ENCODE measurements around the gene ETF1.
"Not testable (repeated sequence)": the region's sequence is repeated elsewhere in the genome, so short reads cannot be mapped to it uniquely, and the experiment has no call there.

The ETF1 gene

DNA sequence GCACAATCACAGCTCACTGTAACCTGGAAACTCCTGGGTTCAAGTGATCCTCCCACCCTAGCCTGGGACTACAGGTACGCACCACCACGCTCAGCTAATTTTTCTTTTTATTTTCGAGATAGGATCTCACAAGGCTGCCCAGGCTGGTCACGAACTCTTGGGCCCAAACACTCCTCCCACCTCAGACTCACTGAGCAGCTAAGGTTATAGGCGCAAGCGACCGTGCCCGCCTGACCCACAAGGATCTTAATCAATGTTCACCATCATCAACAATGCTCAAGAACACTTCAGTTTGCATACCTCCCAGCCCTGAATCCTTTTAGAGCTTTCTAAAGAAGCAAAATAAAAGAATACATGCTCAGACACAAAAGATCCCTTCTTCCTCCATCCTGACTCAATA lies 13.2 kb downstream of the ETF1 start:
- in situ Hi-C loops (cut with HindIII; ENCODE audit: low sequenced_read_pairs): loop anchor here (5.0 kb wide), 2 partner anchors 58 to 108 kb away; no protein-coding TSS in a partner anchor

DNA sequence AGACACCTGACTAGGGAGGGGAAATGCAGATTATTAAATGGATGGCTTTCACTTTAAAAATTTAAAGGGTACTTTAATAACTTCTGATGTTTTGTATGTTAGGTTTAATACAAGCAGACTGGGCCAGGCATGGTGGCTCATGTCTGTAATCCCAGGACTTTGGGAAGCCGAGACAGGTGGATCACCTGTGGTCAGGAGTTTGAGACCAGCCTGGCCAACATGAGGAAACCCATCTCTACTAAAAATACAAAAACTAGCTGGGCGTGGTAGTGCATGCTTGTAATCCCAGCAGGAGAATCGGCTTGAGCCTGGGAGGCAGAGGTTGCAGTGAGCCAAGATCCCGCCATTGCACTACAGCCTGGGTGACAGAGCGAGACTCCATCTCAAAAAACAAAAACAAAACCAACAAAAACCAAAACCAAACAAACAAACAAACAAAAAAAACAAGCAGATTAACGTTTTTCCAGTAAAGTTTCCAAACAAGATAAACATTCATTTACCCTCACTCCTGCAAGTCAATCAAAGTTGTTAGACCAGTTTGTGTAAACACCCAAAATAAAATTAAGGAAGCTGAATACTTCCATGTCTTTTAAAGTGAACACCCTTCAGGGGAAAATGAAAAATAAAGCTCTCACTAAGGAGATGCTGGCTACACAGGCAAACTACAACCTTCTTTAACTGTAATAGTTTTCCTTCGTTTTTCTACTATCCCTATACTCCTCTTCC lies 14.1 kb downstream of the ETF1 start:
- in situ Hi-C loops (cut with HindIII; ENCODE audit: low sequenced_read_pairs): loop anchor here (5.0 kb wide), 2 partner anchors 57 to 107 kb away; no protein-coding TSS in a partner anchor

DNA sequence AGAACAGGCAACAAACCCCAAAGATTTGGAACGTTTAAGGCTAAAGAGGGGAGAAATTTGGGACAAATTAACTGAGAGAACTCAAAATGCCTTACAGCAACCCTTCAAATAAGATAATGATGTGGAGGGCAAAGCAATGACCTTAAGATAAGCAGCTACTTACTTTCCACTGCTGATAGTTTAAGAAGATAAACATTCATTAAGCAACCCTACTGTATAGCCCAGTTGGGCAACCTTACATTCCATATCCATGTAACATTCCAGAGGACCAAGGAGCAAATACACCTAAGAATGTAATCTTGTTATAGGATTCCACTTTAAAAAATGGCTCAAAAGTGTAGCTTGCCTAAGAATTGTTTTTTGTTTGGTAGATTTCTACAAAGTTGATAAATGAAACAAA lies 14.8 kb downstream of the ETF1 start:
- in situ Hi-C loops (cut with HindIII; ENCODE audit: low sequenced_read_pairs): loop anchor here (5.0 kb wide), 2 partner anchors 56 to 106 kb away; no protein-coding TSS in a partner anchor

DNA sequence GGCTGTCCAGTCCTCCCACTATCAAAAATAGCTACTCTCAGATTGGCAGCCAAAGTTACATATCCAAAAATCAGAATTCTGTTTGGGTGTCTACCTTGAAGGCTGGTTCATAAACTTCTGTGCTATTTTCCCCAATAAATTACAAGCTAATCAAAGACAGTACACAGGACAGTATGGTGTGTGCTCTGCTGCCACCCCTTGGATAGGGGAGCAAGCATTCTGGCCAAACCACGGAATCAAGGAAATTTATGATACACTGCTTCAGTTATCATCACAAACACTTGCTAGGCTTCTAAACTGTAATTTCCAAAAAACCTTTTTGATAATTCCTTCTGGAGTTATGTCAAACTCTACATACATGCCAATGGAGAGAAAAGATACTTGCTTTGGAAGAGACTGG lies 15.9 kb downstream of the ETF1 start:
- in situ Hi-C loops (cut with HindIII; ENCODE audit: low sequenced_read_pairs): loop anchor here (5.0 kb wide), 2 partner anchors 55 to 105 kb away; no protein-coding TSS in a partner anchor

DNA sequence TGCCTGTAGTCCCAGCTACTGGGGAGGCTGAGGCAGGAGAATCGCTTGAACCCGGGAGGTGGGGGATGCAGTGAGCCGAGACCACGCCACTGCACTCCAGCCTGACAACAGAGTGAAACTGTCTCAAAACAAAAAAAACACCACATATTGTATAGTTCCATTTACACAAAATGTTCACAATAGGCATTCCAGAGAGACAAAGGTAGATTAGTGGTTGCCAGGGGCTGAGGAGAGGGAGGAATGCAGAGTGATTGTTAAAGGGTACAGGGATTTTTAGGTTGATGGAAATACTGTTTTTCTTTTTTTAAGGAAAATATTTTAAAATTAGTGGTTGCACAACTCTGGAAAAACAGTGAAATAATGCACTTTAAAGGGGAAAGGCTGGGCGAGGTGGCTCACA lies 19.6 kb downstream of the ETF1 start:
- in situ Hi-C loops (cut with HindIII; ENCODE audit: low sequenced_read_pairs): no loop called here

DNA sequence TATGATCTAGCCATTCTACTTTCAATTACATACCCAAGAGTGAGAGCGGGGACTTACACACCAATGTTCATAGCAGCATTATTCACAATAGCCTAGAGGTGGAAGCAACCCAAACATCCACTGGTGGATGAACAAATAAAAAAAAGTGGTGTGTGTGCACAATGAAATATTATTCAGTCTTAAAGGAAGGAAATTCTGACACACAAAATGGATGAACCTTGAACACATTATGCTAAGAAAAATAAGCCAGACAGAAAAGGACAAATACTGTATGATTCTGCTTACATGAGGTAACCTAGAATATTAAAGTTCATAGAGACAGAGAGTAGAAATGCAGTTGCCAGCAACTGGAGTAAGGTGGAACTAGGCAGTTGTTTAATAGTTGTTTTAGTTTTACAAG lies 22.1 kb downstream of the ETF1 start:
- in situ Hi-C loops (cut with HindIII; ENCODE audit: low sequenced_read_pairs): no loop called here

DNA sequence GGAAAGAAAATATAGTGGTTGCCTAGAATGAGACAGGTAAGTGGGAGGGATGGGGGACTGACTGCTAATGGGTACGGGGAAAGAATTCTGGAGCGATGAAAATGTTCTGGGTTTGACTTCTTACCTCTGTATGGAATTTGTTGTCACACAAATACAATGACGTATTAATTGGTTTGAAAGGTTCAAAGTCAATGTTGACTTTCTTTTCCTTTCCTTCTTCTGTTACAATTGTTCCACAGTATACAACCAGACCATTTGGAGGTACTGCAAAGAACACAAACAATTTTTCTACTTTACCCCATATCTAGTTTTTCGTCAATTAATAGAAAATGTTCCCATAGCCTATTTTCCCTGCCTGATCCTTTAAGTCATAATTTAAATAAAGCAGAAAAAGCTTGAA lies 25.6 kb downstream of the ETF1 start:
- in situ Hi-C loops (cut with HindIII; ENCODE audit: low sequenced_read_pairs): no loop called here

DNA sequence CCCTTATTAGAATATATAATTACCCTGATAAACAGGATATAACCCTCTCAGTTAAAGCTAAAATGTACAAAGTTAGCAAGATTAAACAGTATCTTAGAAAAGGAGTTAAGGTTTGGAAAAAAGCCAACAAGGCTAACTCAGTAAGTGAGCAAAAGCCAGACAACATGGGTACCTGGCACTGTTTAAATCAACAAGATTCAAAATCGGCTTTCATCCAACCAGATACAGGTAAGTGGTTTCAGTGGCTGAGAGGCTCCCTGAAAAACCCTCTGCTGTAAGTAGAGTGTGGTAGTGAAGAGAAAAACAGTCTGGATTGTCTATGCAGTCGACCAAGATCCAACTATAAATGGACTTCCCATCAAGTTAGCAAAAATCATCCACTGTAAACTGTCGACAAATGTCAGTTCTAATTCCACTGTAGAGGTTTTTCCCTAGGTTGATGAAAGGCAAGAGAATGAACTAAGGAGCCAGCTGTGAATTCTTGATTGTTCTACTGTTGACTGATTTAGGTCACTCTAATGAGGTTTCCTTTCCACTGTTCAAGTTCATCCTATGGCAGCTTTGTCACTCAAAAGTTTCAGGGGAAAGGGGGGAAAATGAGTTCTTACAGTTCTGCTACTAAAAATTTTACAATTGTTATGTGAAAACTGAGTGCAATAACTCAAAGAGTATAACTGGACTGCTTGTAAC lies 27.3 kb downstream of the ETF1 start:
- in situ Hi-C loops (cut with HindIII; ENCODE audit: low sequenced_read_pairs): no loop called here

DNA sequence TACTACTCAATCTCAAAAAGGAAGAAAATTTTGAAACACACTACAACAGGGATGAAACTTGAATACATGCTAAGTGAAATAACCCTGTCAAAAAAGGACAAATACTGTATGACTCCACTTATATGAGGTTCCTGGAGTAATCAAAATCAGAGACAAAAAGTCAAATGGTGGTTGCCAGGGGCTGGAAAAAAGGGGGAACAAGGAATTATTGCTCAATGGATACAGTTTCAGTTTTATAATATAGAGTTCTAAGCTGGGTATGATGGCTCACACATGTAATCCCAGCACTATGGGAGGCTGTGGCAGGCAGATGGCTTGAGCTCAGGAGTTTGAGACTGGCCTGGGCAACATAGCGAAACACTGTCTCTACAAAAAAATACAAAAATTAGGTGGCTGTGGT lies 29.0 kb downstream of the ETF1 start:
- in situ Hi-C loops (cut with HindIII; ENCODE audit: low sequenced_read_pairs): no loop called here

DNA sequence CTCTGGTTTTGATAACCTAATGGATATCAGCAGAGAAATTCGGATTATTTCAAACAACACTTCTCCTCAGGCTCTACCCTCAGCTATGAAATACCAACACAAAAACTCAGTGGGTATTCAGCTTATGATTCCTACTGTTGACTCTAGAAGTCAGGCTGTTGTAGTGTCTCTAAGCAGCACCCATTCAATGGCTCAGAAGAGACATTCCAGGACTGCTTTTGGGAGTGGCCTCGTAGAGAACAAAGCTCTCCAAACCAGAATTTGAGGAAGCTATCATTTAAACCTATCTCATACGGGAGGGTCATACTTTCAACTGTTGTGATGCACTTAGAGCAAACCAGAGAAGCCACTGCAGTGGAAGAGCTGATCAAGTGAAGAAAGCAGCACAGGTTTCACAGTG lies 34.1 kb downstream of the ETF1 start:
- in situ Hi-C loops (cut with HindIII; ENCODE audit: low sequenced_read_pairs): no loop called here

DNA sequence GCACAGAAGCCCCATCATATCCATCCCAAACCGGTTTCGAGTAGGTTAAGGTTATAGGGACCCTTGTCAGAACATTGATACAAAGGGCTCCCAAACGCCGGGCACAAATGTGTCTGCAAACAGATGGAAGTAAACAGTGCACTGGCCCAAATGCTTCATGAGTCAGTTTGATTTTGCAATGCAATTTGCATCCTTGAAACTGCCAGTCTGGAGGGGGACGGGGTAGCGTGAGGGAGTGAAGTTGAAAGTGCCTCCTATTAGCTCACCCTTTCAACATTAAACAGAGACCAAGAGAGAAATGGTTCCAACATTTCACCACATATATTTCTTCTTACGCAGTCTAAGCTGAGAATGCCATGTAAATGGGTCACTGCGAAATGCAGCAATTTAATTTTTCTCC lies 35.6 kb downstream of the ETF1 start:
- in situ Hi-C loops (cut with HindIII; ENCODE audit: low sequenced_read_pairs): not testable (repeated sequence)

DNA sequence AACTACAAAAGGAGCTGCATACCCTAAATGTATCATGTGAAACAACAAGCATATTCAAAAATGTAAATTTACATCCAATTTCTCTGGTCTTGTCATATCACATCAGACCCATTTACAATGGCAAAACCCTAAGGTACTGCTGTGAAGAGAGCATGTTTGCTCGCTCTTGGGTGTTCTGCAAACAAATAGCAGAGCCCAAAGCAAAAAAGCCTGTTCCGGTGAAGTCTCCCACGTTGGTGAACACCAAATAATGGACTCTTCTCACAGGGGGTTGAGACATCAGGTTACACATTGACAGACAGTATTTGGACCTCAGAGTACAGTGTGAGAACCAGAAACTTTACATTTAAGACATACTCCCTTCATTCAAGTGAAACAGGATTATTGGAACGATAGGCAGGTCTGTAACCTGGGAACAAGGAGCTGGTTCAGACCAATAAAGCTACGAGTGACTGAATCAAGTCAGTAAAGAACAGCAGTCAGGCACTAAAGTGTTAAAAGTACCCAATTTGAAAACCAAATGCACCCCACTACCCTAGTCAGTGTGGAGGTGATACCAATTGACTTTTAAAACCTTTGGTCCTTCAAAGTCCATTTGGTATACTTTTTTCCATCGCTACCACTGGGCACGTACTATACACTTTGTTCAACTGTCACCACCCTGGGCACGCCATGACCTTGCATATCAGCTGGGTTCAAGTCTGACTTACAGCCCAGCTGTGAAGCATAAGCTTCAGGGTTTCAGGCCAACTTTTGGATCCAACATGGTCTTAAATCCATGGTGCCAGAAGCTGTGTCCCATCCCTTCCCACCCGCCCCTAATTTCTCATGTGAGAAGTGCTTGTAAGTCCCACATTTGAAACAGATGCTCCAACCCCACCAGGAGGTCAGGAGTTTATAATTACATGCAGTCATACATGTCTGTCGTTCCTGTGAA lies 36.4 kb downstream of the ETF1 start:
- in situ Hi-C loops (cut with HindIII; ENCODE audit: low sequenced_read_pairs): no loop called here

DNA sequence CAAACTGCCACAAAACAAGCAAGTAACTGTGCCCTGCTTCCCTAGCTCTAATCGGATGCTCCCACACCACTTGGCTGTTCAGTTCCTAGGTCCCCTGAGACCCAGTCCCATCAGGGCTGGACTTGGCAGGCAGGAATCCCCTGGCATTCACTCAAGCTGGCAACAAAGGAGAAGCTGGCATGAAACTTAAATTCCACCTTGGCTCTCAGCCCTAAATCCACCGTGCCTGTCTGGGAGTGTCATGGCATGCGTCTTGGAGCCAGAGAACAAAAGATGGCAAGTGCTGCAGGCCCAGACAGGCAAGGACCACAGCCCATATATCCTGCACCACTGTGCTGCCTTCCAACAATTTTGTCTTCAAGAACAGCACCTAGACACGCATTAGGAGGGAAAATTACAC lies 38.2 kb downstream of the ETF1 start:
- in situ Hi-C loops (cut with HindIII; ENCODE audit: low sequenced_read_pairs): no loop called here

DNA sequence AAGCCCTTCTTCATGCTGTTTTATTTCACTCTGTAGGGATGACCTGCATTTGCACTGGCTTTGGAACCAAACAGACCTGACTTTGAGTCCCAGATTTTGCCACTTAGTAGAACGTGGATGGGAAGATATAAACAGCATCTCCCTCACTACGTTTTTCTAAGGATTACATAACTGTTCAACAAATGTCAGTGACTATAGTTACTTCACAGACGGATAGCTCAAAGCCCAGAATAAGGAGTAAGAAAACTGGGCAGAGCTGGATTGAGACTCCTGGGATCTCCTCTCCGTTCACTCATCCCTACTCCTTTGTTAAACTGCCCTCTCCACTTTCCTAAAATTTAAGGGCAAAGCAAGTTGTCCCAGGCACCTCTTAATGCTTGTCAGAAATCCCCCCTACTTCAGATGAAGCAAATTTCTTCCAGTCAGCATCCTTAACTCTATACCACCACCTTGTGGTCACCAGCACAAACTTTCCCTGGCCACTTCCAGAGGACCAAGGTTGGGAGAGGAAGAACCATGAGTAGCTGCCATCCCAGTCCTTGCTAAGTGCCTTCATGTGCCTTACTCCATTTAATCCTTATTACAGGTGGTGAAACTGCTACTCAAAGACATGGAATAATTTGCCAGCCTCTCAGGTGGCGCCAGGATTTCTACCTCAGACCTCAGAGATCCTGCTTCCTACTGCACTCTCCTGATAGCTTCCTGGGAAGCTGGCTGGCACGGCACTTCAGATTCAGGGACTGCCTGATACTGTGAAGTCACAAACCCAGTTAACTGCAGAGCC lies 39.4 kb downstream of the ETF1 start:
- in situ Hi-C loops (cut with HindIII; ENCODE audit: low sequenced_read_pairs): no loop called here

DNA sequence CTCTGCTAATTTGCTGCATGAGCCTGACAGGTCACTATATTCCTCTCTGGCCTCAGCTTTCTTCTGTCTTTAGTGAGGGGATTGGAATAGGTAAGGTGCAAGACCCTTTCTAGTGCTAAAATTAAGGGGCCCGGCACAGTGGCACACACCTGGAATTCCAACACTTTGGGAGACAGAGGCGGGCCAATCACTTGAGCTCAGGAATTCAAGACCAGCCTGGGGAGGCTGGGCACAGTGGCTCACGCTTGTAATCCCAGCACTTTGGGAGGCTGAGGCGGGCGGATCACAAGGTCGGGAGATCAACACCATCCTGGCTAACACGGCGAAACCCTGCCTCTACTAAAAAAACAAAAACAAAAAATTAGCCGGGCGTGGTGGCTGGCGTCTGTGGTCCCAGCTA lies 40.5 kb downstream of the ETF1 start:
- in situ Hi-C loops (cut with HindIII; ENCODE audit: low sequenced_read_pairs): no loop called here

DNA sequence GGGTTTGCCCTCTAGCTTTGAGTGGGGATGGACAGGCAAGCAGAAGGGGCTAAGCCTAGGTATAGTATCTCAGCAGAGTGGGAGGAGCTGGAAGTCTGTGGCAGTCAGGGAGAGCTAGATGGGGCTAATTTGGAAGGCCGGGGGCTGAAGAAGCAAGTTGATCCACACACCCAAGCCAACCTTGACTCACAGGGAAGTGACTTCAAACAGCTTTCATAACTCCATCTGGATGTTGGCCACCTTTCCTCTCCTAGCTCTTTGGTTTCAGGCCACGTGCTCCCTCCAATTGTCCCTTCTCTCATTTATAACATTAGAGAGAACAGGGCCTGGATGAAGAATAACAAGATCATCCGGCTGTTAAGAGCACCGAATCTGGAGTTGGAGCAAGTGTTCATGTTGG lies 40.9 kb downstream of the ETF1 start:
- in situ Hi-C loops (cut with HindIII; ENCODE audit: low sequenced_read_pairs): no loop called here

DNA sequence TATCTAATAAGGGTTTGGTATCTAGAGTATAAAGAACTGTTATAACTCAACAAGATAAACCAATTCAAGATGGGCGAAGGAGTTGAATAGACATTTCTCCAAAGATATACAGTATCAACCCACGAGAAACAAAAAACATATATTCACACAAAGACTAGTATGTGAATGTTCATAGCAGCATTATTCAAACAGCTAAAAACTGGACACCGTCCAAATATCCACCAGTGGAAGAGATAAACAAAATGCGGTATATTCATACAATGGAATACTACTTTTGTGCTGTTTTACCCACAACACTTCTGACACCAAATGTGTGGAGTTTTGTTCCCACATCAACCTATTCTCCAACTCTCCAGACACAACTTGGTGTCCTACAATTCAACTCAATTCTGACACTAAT lies 44.7 kb downstream of the ETF1 start:
- in situ Hi-C loops (cut with HindIII; ENCODE audit: low sequenced_read_pairs): no loop called here

DNA sequence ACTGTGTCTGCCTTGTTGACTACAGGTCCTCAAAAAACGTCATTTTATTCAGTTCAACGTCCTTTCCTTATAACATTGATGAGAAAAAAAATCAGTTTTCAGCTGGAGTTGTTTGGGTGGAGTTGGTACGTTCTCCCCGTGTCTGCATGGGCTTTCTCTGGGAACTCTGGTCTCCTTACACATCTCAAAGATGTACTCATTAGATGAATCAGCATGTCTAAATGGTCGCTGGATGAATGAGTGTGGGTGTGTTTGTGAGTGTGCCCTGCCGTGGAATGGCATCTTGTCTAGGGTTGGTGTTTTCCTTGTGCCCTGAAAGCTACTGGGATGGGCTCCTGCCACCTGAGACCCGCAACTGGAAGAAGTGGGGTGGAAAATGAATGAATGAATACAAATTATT lies 47.7 kb downstream of the ETF1 start:
- in situ Hi-C loops (cut with HindIII; ENCODE audit: low sequenced_read_pairs): no loop called here

DNA sequence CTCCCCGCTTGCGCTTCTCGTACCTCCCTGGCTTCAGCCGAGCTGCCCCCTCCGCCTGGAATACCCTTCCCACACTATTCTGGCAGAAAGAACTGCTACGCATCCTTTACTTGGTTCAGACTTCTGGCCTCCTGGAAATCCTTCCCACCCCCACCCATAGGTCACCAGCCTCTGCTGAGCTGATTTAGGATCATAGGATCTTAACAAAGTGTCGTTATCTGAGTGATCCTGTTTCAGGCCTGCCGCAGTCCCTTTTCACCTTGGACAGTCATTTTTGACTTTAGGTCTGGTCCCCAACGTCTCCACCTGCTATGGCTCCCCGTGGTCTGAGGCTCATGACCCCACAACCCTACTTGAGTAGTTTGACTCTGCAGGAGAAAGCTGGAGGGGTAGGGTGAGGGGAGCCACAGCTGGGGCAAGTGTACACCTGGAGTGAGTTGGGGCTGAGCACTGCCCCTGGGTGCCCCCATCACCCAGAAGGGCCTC lies 50.4 kb downstream of the ETF1 start:
- in situ Hi-C loops (cut with HindIII; ENCODE audit: low sequenced_read_pairs): no loop called here

Data from endothelial cell of hepatic sinusoid (primary cell).